Pericardium fibroblast (primary cell): Measurements from ENCODE around the gene NPIPA5. TPM values are rescaled to one million over a fixed set of nuclear protein-coding genes. Genes with fewer than 3 reads are reported as not detected.

Experiments
- total RNA-seq: library from RNA; depleted of rRNA; stranded (reverse); fragments of >200 nt; gene quantifications from 2 replicates; pipeline ENCODE4 v1.2.3, GENCODE V29; 2015

Gene NPIPA5
- 11.1 TPM in 1 of 2 replicates, not detected in the other for total RNA-seq

GRCh38 chr16:15378194-15378593 is at the start of gene NPIPA5:
NPIPA5 (minus strand) TSS chr16:15378294; CDS start chr16:15378294, 0 bp downstream.

GRCh38 chr16:15395631-15396508 is 17.8 kb upstream of the NPIPA5 start, which contains the start of gene MPV17L:
MPV17L (plus strand) TSS chr16:15395754; CDS start chr16:15395898, 144 bp downstream.

Other genes starting within 250 kb of the NPIPA5 start
- 0.12 TPM in 1 of 2 replicates, not detected in the other for gene MPV17L, start 17.5 kb upstream of the NPIPA5 start, total RNA-seq
- gene BMERB1, start 56.3 kb upstream of the NPIPA5 start, total RNA-seq: 43.1 and 43.9 TPM in 2 replicates